Muscle layer of duodenum (tissue), 2 donors: Measurements from ENCODE around the gene PBX3.

ENCODE experiments used
- H3K27ac ChIP-seq: one replicate; pipeline ENCODE4 v1.7.0; 2013; ENCODE audit warnings: mild to moderate bottlenecking, low read length
- H3K27me3 ChIP-seq: one replicate; pipeline ENCODE4 v1.7.0; 2013; ENCODE audit warnings: low read depth, mild to moderate bottlenecking, control low read depth, low read length
- H3K36me3 ChIP-seq, 2 donors: one replicate each; pipeline ENCODE4 v1.7.0; 2013; ENCODE audit warnings: low read length in 2 of 2, control low read depth in 1 of 2, mild to moderate bottlenecking in 1 of 2; ENCODE audit not compliant: insufficient read depth in 2 of 2, control insufficient read depth in 1 of 2
- H3K4me1 ChIP-seq, 2 donors: one replicate each; pipeline ENCODE4 v1.7.0; 2013; ENCODE audit warnings: low read length in 2 of 2, mild to moderate bottlenecking in 2 of 2, control low read depth in 1 of 2, moderate library complexity in 1 of 2; ENCODE audit not compliant: insufficient read depth in 2 of 2, control insufficient read depth in 1 of 2
- H3K4me3 ChIP-seq, 2 donors: one replicate each; pipeline ENCODE4 v1.7.0; 2013; ENCODE audit warnings: low read length in 2 of 2, low read depth in 1 of 2, mild to moderate bottlenecking in 1 of 2
- H3K9me3 ChIP-seq, 2 donors: one replicate each; pipeline ENCODE4 v1.7.0; 2013; ENCODE audit warnings: low read length in 2 of 2, control low read depth in 1 of 2, mild to moderate bottlenecking in 1 of 2; ENCODE audit not compliant: control insufficient read depth in 1 of 2
- donor health status: healthy.

Gene PBX3

DNA sequence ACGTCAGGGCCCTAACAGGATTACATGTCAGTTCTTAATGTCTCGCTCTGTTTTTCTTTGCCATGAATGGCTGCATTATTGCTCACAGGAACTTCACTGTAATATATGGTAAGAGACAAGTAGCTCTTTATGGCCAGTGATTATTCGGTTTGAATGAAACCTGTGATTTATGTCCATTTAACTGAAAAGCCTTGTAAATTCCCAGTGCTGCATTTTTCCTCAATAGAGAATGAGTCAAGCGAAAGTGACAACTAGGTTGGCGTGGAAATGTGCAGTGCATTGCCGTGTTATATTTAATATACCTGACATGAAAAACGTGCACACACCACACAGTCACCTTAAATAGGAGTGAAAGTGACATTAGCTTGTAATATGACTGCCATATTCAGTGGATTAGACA, 163.1 kb downstream of the PBX3 start:
- Histone ChIP-seq H3K27ac (no peak overlapping the region), H3K9me3 (no peaks in the 10 kb centered on the region), H3K27me3 (no peaks in the 10 kb centered on the region), H3K4me1 (peaks cover 0 to 16% of the 10 kb centered on the region in 2 donors), H3K36me3 (no peaks in the 10 kb centered on the region), H3K4me3 (no peak overlapping the region)

DNA sequence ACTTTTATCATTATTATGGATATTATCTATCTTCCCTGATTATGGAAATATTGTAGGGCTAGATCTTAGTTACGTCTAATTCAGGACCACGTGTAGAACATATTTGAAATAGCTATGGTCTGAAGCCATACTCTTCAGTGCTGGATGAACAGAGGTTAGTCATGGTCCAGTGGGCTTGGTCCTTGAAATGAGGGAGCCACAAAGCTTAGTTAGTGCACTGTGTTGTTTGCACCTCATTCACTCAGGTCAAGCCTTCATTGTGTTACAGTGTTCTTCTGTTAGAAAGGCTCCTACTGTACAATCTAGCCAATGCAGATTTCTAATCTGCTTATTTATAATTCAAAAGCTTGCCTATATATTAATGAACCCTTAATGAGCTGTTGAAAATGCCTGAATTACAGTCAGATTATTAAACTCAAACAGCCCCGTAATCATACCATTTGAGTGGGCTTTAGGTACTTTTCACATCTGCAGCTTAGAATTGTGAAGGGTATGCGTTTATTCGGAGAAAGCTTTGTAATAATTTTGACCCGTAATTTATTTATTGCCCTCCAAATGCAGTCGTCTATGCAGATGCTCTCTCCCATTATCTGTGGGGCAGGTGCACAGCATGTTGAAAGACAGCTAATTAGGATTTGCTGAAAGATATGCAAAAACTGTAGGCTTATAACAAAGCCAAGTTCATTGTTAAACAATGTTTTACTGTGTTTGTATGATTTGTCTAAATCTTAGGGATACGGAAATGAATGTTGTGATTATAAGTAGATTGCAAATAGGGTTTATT, 164.9 kb downstream of the PBX3 start:
- Histone ChIP-seq H3K36me3 (peaks cover 3 to 4% of the 10 kb centered on the region in 2 donors), H3K9me3 (no peaks in the 10 kb centered on the region), H3K27me3 (no peaks in the 10 kb centered on the region), H3K4me3 (no peak overlapping the region), H3K27ac (no peak overlapping the region), H3K4me1 (peaks cover 0 to 16% of the 10 kb centered on the region in 2 donors)

DNA sequence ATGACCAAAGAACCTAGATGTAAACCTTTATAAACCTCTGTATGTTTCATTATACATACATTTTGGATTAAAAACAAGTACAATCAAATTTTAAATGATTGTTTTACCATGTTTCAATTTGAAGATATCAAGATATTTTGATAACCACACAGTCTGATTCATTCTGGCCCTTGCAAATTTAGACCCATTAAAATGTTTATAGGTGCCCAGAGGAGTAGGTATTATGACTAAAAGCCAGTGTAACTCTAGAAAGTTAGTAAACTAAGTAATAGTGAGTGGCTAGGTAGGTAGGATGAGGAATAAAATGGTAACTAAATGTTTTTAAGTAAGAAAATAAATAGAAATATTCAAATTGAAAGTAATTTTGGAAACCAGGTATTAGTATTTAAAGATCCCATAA, 165.5 kb downstream of the PBX3 start:
- Histone ChIP-seq H3K4me3 (no peak overlapping the region), H3K27ac (no peak overlapping the region), H3K9me3 (no peaks in the 10 kb centered on the region), H3K36me3 (peaks cover 3 to 4% of the 10 kb centered on the region in 2 donors), H3K27me3 (no peaks in the 10 kb centered on the region), H3K4me1 (peaks cover 0 to 16% of the 10 kb centered on the region in 2 donors)

DNA sequence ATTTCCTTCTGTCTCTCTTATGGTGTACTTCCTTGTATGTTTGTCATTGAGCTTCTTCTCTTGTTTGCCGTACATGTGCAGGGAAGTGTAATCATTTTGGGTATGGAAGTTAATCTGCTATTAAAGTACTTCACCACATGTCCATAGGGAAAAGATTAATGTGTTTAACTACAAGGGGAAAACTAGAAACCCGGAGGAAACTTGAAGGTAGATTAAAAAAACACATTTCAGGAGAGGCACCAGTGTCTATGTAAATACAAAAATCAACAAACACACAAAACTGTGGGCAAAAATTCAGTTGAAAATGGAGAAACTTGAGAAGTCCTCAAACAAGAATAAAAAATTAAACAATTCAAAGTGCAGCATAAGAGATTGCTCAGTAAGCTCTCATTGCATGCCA, 166.4 kb downstream of the PBX3 start:
- H3K4me1 ChIP-seq: peaks cover 0 to 15% of the 10 kb centered on the region in 2 donors
- peaks cover 3 to 4% of the 10 kb centered on the region in 2 donors for H3K36me3 ChIP-seq
- H3K27me3 ChIP-seq: no peaks in the 10 kb centered on the region
- no peak overlapping the region for H3K27ac ChIP-seq
- no peaks in the 10 kb centered on the region for H3K9me3 ChIP-seq
- no peak overlapping the region for H3K4me3 ChIP-seq

DNA sequence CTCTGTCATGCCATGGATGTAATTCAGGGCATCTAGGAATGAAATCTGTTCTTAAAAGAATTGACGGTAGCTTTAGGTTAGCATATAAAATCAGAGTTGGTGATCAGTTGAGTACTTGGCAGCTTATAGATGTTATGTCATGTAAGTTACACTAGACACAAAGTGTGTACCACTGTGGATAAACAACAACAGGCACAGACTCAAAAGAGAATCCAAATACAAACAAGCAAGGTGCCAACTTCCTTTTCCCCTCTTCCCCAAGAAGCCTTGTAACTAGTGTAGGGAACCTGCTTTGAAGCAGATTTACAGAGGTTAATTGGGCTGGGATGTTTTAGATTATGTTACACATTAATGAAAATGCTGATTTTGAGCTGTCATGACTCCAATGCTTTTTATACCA, 167.2 kb downstream of the PBX3 start:
- no peak overlapping the region for H3K4me3 ChIP-seq
- H3K9me3 ChIP-seq: no peaks in the 10 kb centered on the region
- H3K27ac ChIP-seq: no peak overlapping the region
- H3K36me3 ChIP-seq: peaks cover 3 to 4% of the 10 kb centered on the region in 2 donors
- no peaks in the 10 kb centered on the region for H3K27me3 ChIP-seq
- peaks cover 0 to 11% of the 10 kb centered on the region in 2 donors for H3K4me1 ChIP-seq

DNA sequence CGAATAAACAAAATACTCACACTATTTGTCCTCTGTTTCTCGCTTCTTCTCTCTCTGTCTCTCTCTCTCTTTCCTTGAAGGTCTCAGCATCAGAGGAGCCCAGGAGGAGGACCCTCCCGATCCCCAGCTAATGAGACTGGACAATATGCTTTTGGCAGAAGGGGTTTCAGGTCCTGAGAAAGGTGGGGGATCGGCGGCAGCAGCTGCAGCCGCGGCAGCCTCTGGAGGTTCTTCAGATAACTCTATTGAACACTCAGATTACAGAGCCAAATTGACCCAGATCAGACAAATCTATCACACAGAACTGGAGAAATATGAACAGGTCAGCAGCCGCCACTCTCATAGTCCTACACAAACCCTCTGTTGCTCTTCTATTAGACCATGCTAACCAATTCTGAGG, 168.4 kb downstream of the PBX3 start:
- Histone ChIP-seq H3K4me3 (no peak overlapping the region), H3K36me3 (peaks cover 3 to 4% of the 10 kb centered on the region in 2 donors), H3K27ac (no peak overlapping the region), H3K4me1 (peaks cover 0 to 11% of the 10 kb centered on the region in 2 donors), H3K27me3 (no peaks in the 10 kb centered on the region), H3K9me3 (no peaks in the 10 kb centered on the region)

DNA sequence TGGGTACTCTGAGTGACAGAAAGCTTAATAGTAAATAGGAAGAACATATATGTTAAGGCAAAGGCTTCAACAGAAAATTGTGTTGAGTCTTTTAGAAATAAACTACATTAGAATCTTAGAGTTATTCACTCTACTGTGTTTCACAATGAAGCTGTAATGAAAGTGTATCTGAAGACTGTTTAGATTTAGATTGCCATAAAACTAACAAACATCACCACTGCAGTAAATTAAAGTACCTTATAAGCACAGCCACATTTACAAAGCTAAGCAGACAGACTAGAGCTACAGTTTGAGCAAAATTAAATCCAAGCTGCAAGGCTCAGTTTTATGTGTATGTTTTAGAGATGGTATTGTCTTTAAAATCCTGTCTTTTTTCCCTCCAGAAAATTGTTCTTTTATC, 172.4 kb downstream of the PBX3 start:
- Histone ChIP-seq H3K9me3 (no peaks in the 10 kb centered on the region), H3K36me3 (peaks cover 3 to 4% of the 10 kb centered on the region in 2 donors), H3K27ac (no peak overlapping the region), H3K27me3 (no peaks in the 10 kb centered on the region), H3K4me1 (peaks cover 0 to 2% of the 10 kb centered on the region in 2 donors), H3K4me3 (no peak overlapping the region)

DNA sequence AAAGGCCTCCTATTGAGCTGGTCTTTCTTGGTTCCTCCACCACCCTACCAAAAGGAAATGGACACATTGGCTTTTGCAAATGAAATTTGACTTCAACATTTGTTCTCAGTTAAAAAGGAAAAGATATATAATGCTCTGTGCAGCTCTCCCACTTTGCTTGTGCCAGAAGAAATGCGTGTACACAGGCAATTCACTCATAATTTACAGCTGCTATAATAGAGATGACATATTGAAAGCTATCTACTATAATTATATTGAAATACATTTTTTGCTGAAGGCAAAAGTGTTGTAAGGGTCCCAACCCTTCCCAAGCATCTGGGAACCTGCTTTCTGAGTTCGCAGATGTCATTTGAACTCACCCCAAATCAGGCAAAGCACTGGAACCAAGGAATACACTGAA, 173.2 kb downstream of the PBX3 start:
- peaks cover 3 to 4% of the 10 kb centered on the region in 2 donors for H3K36me3 ChIP-seq
- H3K27ac ChIP-seq: no peak overlapping the region
- no peaks in the 10 kb centered on the region for H3K9me3 ChIP-seq
- no peaks in the 10 kb centered on the region for H3K27me3 ChIP-seq
- H3K4me1 ChIP-seq: no peaks in the 10 kb centered on the region
- H3K4me3 ChIP-seq: no peak overlapping the region

DNA sequence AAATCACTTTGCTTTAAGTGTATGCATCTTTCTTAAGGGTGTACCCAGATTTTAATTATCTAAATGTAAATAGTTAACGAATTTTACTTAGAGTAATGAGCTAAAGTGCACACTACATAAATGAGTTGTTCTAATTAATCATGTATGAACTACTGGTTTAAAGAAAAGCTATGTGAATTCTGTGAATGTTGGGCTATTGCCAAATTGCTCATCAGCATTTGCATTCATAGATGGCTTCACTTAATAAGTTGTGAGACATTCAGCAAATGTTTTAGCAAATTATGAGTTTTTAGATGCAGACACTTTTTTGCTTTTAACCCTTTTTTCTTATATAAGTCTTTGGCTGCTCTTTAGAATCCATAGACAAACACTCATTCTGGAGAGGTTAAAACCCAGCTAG, 175.7 kb downstream of the PBX3 start:
- no peak overlapping the region for H3K27ac ChIP-seq

DNA sequence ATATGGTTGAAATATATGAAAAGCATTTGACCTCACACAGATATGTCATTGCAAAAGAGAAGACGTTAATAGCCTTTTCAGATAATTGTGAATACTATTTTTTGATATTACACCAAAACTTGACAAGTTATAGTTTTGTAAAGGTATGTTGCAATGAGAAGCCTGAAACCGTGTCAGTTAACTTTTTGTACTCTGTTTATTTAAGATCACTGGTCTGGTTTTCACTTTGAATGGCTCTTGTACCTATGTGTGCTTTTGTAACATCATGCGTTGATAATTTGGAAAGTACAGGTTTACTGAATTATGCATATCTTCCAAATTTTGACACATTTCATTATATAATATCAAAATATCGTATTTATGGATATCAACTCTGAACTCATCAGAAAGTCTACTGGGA, 177.2 kb downstream of the PBX3 start:
- Histone ChIP-seq H3K27ac (no peak overlapping the region), H3K9me3 (no peaks in the 10 kb centered on the region), H3K4me3 (no peak overlapping the region), H3K36me3 (no peaks in the 10 kb centered on the region), H3K4me1 (no peaks in the 10 kb centered on the region), H3K27me3 (no peaks in the 10 kb centered on the region)

More for the DNA sequence above, 175.7 kb downstream of the PBX3 start:
- no peaks in the 10 kb centered on the region for H3K9me3 ChIP-seq
- H3K27me3 ChIP-seq: no peaks in the 10 kb centered on the region
- no peak overlapping the region for H3K4me3 ChIP-seq
- H3K36me3 ChIP-seq: no peaks in the 10 kb centered on the region
- no peaks in the 10 kb centered on the region for H3K4me1 ChIP-seq

DNA sequence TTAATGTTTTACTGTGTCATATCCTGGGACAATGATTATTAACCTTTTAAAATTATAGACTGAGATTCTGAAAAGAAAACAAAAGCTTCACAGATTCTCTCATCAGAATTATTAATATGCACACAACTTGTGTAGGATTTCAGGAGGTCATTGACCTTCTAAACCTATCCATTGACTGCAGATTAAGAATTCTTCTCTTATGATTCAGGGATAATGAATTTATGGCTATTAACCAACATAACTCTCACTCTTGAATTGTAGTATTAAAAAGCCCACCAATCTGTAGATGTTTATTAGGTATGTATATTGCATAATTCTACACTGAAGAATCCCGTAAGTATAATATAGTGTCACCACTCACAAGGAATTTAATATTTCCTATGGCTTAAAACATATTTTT, 179.8 kb downstream of the PBX3 start:
- Histone ChIP-seq H3K27me3 (no peaks in the 10 kb centered on the region), H3K9me3 (no peaks in the 10 kb centered on the region), H3K4me1 (peaks cover 0 to 13% of the 10 kb centered on the region in 2 donors), H3K27ac (no peak overlapping the region), H3K4me3 (no peak overlapping the region), H3K36me3 (no peaks in the 10 kb centered on the region)

DNA sequence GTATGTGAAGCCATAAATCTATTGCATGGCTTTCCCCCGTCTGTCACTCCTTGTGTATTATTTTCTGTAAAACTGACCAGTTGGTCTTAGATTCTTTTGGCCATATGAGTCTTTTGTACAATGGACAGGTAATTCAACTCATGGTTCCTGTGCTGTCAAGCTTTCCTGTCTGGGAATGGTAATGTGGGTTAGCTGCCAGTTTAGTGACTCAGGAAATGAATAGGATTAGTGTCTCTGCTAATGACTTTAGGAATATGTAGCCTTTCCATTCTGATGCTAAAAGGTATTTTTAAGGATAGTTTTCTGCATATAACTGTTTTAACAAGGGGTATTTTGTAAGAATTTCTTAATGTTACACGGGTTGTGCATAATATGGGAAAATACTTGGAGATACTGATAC, 182.7 kb downstream of the PBX3 start:
- no peaks in the 10 kb centered on the region for H3K27me3 ChIP-seq
- no peak overlapping the region for H3K27ac ChIP-seq
- H3K4me3 ChIP-seq: no peak overlapping the region
- peaks cover 0 to 25% of the 10 kb centered on the region in 2 donors for H3K4me1 ChIP-seq
- no peaks in the 10 kb centered on the region for H3K9me3 ChIP-seq
- peaks cover 5 to 10% of the 10 kb centered on the region in 2 donors for H3K36me3 ChIP-seq
